ENCODE results near the gene ENAH.

The ENAH gene

DNA sequence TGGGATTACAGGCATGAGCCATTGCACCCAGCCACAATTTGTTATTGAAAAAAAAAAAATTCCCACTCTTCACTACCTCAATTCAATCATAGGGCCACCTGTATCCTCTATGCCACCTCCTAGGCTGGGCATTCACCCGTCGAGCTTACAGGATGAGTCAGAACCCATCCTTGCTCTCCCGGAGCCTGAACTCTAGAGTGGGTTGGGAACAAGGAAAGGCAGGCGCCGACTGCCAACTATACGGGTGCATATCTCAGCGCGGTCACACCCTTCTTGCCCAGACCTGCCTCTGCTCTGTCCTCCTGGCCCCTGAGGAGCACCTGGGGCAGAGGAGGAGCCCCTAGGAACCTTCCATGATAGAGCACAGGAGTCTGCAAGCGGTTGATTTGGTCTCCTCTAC is 203.7 kb downstream of the ENAH start:
- DNase-seq, result no peak

GRCh38 chr1:225448146-225448805 is 204.6 kb downstream of the ENAH start:
- no peak for DNase-seq

DNA sequence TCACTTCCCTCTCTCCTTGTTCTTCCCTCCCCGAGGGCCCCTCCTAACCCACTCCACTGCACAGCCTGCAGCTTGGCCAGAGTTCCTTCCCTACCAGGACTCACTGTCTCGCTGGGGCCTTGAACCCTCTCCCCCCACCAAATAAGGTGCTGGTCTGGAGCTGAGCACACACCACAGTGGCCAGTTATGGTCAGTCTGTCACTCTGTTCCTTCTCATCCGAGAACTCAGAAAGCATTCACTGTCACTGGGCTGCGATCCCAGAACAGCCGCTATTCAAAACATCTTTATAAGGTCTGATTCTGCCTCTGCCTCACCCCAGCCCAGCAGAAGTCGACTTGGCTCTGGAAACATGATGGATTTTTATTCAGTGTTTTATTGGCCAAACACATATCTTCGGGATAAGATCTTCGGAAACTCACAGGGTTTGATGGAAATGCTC is 205.3 kb downstream of the ENAH start:
- DNase-seq, result no peak

GRCh38 chr1:225446981-225447615 is 205.8 kb downstream of the ENAH start:
- no peak for DNase-seq

GRCh38 chr1:225446595-225446960 is 206.3 kb downstream of the ENAH start:
- DNase-seq, result no peak

GRCh38 chr1:225445639-225446594 is 207.0 kb downstream of the ENAH start:
- DNase-seq, result no peak

GRCh38 chr1:225442123-225442505 is 210.8 kb downstream of the ENAH start:
- no peak for DNase-seq

- DNase-seq, result no peak
Observed at GRCh38 chr1:225441314-225442122, 211.4 kb downstream of the ENAH start.

- no peak for DNase-seq
Observed at GRCh38 chr1:225440380-225441221, 212.3 kb downstream of the ENAH start.

DNA sequence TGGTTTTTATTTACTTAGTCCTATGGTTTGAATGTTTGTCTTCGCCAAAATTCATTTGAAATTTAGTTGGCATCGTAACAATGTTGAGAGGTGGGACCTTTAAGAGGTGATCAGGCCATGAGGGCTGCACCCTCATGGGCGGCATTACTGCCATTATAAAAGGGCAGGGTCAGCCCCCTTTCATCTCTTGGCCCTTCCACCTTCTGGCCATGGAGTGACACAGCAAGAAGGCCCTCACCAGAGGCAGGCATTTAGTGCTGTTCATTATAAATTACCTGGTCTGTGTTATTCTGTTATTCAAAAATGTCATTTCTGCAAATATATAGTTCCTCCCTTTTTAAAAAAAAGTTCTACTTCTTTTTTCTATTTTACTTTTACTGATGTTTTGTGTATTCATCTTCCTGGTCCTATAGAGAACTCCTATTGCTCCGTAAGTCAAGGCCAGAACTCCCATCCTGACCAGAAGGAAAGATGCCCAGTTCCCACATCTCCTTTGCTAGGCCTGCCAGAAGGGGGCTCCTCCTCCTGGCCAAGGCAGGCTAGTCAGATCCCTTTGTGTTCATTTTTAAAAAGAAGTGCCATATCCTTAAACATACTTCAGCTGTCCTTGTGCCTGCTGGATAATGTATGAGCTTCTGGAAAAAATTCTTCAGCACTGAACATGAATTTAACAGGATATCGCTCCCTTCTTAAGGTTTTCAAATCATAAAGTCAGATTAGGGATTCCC is 215.0 kb downstream of the ENAH start:
- DNase-seq, result no peak
